Activated naive CD4-positive, alpha-beta T cell treated with anti-CD3 and anti-CD28 coated beads for 36 hours (primary cell): Measurements from ENCODE around the gene ZNF8. TPM values are rescaled to one million over a fixed set of nuclear protein-coding genes. Genes with fewer than 3 reads are reported as not detected.
"Not testable (repeated sequence)": the region's sequence is repeated elsewhere in the genome, so short reads cannot be mapped to it uniquely, and the experiment has no call there.

Experiments
- CTCF ChIA-PET: fragments of 350-600 bp; sonication (Branson Sonifier 250); formaldehyde crosslinking; loops from one replicate; lab custom pipeline; 2021; ENCODE audit warnings: antibody characterized with exemption; lab: Charles Lee
- DNase-seq: peaks from one replicate; pipeline ENCODE4 v3.0.0-alpha.2; 2020
- H3K27ac Mint-ChIP-seq: one replicate; pipeline ENCODE4 v1.8.0; 2021; ENCODE audit warnings: mild to moderate bottlenecking, mixed read lengths
- H3K27me3 Mint-ChIP-seq: one replicate; pipeline ENCODE4 v1.8.0; 2021; ENCODE audit warnings: low read depth, mixed read lengths
- H3K36me3 Mint-ChIP-seq: one replicate; pipeline ENCODE4 v1.8.0; 2021; ENCODE audit warnings: low read depth, mixed read lengths
- H3K4me1 Mint-ChIP-seq: one replicate; pipeline ENCODE4 v1.8.0; 2021; ENCODE audit warnings: low read depth, mixed read lengths
- H3K4me3 Mint-ChIP-seq: one replicate; pipeline ENCODE4 v1.8.0; 2021; ENCODE audit warnings: mild to moderate bottlenecking, moderate library complexity, mixed read lengths
- H3K9me3 Mint-ChIP-seq: one replicate; pipeline ENCODE4 v1.8.0; 2021; ENCODE audit warnings: mixed read lengths
- intact Hi-C: fragments of 100-400 bp; cut with micrococcal nuclease; formaldehyde crosslinking; loops from one replicate; pipeline ENCODE4 v1.15.1; 2023
- total RNA-seq, 2 experiments: library from RNA; stranded (reverse); gene quantifications; one replicate each; pipeline ENCODE4 v1.2.3, GENCODE V29; 2021

Gene ZNF8
- total RNA-seq = 1 to 10 TPM; 3.2 to 3.6 TPM

DNA sequence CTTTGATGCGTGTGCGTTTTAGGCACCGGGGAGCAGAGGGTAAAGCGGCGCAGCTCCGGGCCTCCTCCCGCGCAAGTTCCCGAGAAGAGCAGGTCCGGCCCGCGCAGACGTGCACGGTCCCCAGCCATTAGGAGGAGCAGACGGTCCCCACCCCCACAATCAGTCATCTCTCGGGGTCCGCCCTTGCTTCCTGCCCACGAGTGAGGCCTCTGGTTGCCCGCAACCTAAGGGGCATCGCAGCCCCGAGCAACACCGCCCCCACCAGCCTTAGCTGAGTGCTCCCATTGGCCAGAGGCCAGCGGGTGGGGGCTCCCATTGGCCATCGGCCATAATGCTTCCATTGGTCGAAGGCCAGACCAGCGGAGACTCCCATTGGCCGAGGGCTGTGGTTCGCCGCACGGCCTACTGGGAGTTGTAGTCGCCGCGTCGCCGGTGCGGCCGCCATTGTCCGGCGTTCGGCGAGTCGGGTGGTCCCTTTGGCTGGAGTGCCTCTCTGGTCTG lies at the start of gene ZNF8:
Gene ZNF8, plus strand, starts transcription at position 415 of the 501 bp plus-strand sequence. CDS start 127 bp downstream, outside the sequence.
- Mint-ChIP-seq H3K9me3 (peaks cover 21% of the 10 kb centered on the region), H3K4me1 (peaks cover 25% of the 10 kb centered on the region), H3K27ac (peak within 1 kb of the TSS; percentile 93), H3K36me3 (peaks cover 64% of the 10 kb centered on the region), H3K4me3 (peak within 1 kb of the TSS; percentile 88), H3K27me3 (no peaks in the 10 kb centered on the region)
- CTCF ChIA-PET = no interaction called here
- intact Hi-C loops = loop anchor here (1.0 to 5.0 kb wide), 13 partner anchors 27 to 866 kb away; partner anchors contain the start of genes ERVK3-1, MZF1, RPS5 and ZBTB45
- DNase-seq = peak; percentile 99

DNA sequence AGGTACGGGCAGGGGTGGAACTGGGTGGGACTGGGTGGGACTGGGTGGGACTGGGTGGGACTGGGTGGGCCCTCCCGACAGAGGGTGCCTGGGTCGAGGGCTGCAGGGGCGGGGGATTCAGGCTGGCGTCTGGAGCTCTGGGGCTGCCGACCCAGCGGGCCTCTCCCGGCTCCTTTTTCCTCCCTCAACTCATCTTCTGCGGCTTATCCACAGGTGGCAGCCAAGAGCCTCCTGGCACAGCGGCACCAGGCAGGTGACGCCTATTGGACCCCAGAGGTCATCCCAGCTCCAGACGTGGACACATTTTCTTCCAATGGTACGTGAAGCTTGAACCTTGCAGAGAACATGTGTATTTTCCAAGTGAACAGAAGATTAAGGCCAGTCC lies 49.5 kb upstream of the ZNF8 start:
- intact Hi-C loops = loop anchor here (1.0 to 10.0 kb wide), 4 partner anchors 50 to 213 kb away; partner anchors contain the start of genes ERVK3-1, RPS5, ZNF132 and ZNF8
- CTCF ChIA-PET = interaction anchor here (0.6 to 1.2 kb wide), 2 partner anchors 77 to 289 kb away, joined by 3 to 5 read pairs; no protein-coding TSS in a partner anchor
- Mint-ChIP-seq H3K4me3 (peak overlapping the region; percentile 94), H3K4me1 (peaks cover 29% of the 10 kb centered on the region), H3K27me3 (no peaks in the 10 kb centered on the region), H3K9me3 (peaks cover 42% of the 10 kb centered on the region), H3K36me3 (peaks cover 59% of the 10 kb centered on the region), H3K27ac (peak overlapping the region; percentile 92)
- peak; percentile 59 for DNase-seq

DNA sequence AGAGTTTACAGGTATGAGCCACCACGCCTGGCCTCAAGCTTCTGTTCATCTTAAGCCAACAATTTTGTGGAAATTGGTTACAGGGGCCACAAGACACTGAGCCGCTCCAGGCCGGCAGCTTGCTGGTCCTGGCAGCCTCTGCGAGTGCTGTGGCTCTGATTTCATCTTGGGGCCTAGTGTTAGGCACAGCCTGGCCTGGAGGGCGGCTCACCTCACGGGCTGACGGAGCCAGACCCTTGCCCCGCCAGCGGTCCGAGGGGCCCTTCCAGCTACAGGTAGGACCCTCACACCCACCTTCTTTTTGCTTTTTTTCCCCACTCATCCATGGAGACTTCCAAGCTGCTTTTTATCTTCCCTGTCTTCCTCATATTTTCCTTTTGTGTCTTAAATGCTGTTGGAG lies 41.4 kb upstream of the ZNF8 start:
- Mint-ChIP-seq H3K9me3 (peaks cover 62% of the 10 kb centered on the region), H3K4me3 (no peak overlapping the region), H3K4me1 (no peaks in the 10 kb centered on the region), H3K27me3 (no peaks in the 10 kb centered on the region), H3K27ac (no peak overlapping the region), H3K36me3 (peaks cover 94% of the 10 kb centered on the region)
- intact Hi-C loops = no loop called here
- DNase-seq = no peak
- CTCF ChIA-PET = interaction anchor here (1.5 kb wide), 1 partner anchor 9 kb away, joined by 5 read pairs; no protein-coding TSS in a partner anchor

DNA sequence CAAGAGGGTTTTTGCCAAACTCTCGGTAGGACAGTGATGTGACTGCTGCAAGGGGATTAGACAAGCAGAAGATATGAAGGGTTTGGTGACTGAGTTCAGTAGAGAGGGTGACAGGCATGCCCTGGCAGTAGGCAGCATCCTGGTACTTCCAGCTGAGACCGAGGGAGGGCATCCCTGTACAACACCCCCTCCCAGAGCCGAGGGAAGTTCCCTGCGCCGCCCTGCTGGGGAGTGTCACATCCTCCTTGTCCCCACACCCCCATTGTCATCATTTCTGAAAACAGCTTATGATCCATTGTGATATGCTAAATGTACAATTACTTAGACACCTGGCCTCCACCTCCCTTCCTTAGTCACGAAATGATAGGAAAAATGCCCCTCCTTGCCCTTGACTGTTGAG lies 35.4 kb upstream of the ZNF8 start:
- intact Hi-C loops = no loop called here
- Mint-ChIP-seq H3K27ac (no peak overlapping the region), H3K27me3 (no peaks in the 10 kb centered on the region), H3K36me3 (peaks cover 99% of the 10 kb centered on the region), H3K9me3 (peaks cover 61% of the 10 kb centered on the region), H3K4me1 (no peaks in the 10 kb centered on the region), H3K4me3 (no peak overlapping the region)
- CTCF ChIA-PET = no interaction called here
- DNase-seq = no peak

DNA sequence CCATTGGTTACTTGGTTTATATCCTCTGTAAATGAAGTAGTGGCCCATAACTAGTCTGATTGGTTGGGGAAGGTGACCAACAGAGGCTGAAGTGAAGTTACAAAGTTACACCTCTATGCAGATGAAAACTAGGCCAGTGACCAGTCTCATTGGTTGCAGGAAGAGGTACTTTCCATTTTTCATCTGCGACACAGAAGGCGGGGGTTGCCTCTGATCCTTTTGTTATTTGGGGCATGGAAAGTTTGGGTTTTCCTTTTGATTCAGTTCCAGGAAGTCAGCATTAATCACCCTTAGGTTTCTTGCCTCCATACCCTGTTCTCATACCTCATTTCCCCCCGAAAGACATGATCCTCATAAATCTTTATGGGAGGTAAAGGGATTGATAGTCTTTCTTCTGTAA lies 29.9 kb upstream of the ZNF8 start:
- no peaks in the 10 kb centered on the region for H3K27me3 Mint-ChIP-seq
- H3K36me3 Mint-ChIP-seq = peaks cover 98% of the 10 kb centered on the region
- peak overlapping the region; percentile 16 for H3K27ac Mint-ChIP-seq
- no peak overlapping the region for H3K4me3 Mint-ChIP-seq
- intact Hi-C loops = no loop called here
- H3K4me1 Mint-ChIP-seq = no peaks in the 10 kb centered on the region
- H3K9me3 Mint-ChIP-seq = peaks cover 68% of the 10 kb centered on the region
- CTCF ChIA-PET = interaction anchor here (1.1 kb wide), 1 partner anchor 21 kb away, joined by 3 read pairs; the partner anchor contains the start of gene ZNF544
- no peak for DNase-seq

DNA sequence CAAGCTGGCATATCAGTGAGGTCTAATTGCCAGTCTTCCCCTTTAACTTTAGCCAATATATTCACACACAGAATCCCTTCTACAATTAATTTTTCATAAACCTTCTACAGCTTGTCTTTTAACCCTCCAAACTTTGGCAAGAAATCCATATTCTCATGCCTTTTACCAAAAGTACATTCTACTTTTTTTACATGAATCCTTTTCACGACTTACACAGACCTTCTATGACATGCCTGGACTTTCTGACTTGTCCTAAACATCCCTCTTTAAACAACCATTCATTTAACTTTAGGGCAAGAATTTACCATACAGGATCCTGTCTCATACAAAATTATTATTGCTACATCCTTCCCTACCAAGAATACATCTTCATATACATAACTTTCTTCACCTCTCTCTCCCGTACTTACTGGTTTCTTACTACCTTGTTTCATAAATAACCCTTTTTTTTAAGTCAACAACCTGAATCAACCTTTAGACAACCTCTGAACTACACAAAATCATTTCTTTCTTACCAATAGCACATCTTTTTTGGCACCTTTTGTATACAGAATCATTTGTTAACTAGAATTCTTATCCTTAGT lies 26.6 kb upstream of the ZNF8 start:
- Mint-ChIP-seq H3K4me3 (no peak overlapping the region), H3K36me3 (peaks cover 98% of the 10 kb centered on the region), H3K27me3 (no peaks in the 10 kb centered on the region), H3K27ac (no peak overlapping the region), H3K9me3 (peaks cover 72% of the 10 kb centered on the region), H3K4me1 (no peaks in the 10 kb centered on the region)
- CTCF ChIA-PET = no interaction called here
- intact Hi-C loops = no loop called here
- DNase-seq = no peak

DNA sequence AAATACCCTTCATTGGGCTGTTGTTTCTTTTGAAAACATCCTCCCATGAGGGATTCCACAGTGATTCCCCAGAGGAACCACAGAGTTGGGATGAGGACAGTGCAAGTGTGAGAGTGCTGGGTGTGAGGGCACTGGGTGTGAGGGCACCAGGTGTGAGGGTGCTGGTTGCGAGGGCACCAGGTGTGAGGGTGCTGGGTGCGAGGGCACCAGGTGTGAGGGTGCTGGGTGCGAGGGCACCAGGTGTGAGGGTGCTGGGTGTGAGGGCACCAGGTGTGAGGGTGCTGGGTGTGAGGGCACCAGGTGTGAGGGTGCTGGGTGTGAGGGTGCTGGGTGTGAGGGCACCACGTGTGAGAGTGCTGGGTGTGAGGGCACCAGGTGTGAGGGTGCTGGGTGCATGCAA lies 20.5 kb upstream of the ZNF8 start:
- H3K4me1 Mint-ChIP-seq, H3K27ac Mint-ChIP-seq, H3K27me3 Mint-ChIP-seq, intact Hi-C loops, H3K4me3 Mint-ChIP-seq, CTCF ChIA-PET, DNase-seq: not testable (repeated sequence)
- peaks cover 83% of the 10 kb centered on the region for H3K9me3 Mint-ChIP-seq
- peaks cover 98% of the 10 kb centered on the region for H3K36me3 Mint-ChIP-seq

DNA sequence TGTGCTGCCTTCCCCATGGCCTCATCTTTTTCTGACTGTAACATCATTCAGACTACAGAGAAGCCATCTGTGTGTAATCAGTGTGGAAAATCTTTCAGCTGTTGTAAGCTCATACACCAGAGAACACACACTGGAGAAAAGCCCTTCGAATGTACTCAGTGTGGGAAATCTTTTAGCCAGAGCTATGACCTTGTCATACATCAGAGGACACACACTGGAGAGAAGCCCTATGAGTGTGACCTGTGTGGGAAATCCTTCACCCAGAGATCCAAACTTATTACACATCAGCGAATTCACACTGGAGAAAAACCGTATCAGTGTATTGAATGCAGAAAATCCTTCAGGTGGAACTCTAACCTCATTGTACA lies 17.2 kb upstream of the ZNF8 start:
- Mint-ChIP-seq H3K36me3 (peaks cover 96% of the 10 kb centered on the region), H3K4me1 (no peaks in the 10 kb centered on the region), H3K27me3 (no peaks in the 10 kb centered on the region), H3K9me3 (peaks cover 87% of the 10 kb centered on the region), H3K27ac (no peak overlapping the region), H3K4me3 (no peak overlapping the region)
- CTCF ChIA-PET = no interaction called here
- DNase-seq = no peak
- intact Hi-C loops = no loop called here

DNA sequence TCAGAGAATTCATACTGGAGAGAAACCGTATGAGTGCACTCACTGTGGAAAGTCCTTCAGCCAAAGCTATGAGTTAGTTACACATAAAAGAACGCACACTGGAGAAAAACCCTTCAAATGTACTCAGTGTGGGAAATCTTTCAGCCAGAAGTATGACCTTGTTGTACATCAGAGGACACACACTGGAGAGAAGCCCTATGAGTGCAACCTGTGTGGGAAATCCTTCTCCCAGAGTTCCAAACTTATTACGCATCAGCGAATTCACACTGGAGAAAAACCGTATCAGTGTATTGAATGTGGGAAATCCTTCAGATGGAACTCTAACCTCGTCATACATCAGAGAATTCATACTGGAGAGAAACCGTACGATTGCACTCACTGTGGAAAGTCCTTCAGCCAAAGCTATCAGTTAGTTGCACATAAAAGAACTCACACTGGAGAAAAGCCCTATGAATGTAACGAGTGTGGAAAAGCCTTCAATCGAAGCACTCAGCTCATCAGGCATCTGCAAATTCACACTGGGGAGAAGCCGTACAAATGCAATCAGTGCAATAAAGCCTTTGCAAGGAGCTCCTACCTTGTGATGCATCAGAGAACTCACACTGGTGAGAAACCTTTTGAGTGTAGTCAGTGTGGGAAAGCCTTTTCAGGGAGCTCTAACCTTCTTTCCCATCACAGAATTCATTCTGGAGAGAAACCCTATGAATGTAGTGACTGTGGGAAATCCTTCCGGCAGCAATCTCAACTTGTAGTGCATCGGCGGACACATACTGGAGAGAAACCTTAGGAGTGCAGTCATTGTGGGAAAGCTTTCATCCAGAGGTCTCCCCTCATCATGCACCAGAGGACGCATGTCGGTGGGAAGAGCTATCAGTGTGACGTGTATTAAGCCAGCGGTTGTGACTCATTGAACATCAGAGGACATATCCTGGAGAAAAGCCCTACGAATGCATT lies 16.5 kb upstream of the ZNF8 start:
- H3K4me3 Mint-ChIP-seq = no peak overlapping the region
- peaks cover 88% of the 10 kb centered on the region for H3K9me3 Mint-ChIP-seq
- no peaks in the 10 kb centered on the region for H3K27me3 Mint-ChIP-seq
- H3K36me3 Mint-ChIP-seq = peaks cover 95% of the 10 kb centered on the region
- no peak for DNase-seq
- H3K27ac Mint-ChIP-seq = no peak overlapping the region
- intact Hi-C loops = no loop called here
- H3K4me1 Mint-ChIP-seq = no peaks in the 10 kb centered on the region
- CTCF ChIA-PET = interaction anchor here (0.5 kb wide), 1 partner anchor 318 kb away, joined by 3 read pairs; no protein-coding TSS in a partner anchor

DNA sequence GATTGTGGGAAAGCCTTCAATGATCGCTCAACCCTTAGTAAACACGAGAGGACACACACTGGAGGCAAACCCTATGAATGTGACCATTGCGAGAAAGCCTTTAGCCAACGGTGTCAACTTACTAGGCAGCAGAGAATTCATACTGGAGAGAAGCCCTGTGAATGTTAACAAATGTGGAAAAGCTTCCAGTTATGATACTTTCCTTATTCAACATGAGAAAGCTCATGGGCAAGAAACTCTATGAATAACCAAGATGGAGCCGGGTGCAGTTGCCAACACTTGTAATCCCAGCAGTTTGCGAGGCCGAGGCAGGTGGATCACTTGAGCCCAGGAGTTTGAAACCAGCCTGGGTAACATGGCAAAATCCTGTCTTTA lies 15.8 kb upstream of the ZNF8 start:
- Mint-ChIP-seq H3K36me3 (peaks cover 95% of the 10 kb centered on the region), H3K9me3 (peaks cover 82% of the 10 kb centered on the region), H3K27ac (no peak overlapping the region), H3K27me3 (no peaks in the 10 kb centered on the region), H3K4me3 (no peak overlapping the region), H3K4me1 (no peaks in the 10 kb centered on the region)
- intact Hi-C loops = no loop called here
- CTCF ChIA-PET = no interaction called here
- no peak for DNase-seq

DNA sequence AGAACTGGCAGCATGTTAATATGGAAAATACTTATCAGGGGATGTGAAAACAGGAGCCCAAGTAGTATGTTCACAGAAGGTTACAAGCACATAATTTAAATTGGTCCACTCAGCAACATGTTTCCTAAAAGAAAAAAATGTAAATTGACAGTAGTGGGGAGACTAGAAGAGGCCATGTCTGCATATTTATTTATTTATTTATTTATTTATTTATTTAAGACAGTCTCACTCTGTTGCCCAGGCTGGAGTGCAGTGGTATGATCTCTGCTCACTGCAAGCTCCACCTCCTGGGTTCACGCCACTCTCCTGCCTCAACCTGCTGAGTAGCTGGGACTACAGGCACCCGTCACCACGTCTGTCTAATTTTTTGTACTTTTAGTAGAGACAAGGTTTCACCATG lies 13.7 kb upstream of the ZNF8 start:
- intact Hi-C loops = no loop called here
- no peak for DNase-seq
- peaks cover 87% of the 10 kb centered on the region for H3K36me3 Mint-ChIP-seq
- no peaks in the 10 kb centered on the region for H3K27me3 Mint-ChIP-seq
- CTCF ChIA-PET = no interaction called here
- no peak overlapping the region for H3K4me3 Mint-ChIP-seq
- H3K4me1 Mint-ChIP-seq = no peaks in the 10 kb centered on the region
- H3K9me3 Mint-ChIP-seq = peaks cover 74% of the 10 kb centered on the region
- H3K27ac Mint-ChIP-seq = no peak overlapping the region

DNA sequence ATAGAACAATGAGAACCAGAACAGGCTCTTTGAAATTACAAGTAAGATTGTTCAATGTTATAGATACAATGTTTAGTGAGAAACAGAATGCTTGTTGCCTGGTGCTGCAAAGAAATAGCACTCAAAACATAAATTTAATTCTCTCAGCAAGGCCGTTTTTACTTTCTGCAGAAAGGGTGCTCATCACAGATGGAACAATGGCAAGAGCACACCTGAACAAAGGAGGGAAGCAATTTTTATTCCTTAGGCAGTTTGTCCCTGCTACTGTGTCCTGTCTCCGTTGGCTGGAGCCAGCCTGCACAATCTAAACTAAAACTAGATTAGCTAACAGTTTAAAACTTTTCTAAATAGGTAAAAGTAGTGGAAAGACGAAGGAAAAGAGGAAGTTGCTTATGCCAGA lies 10.4 kb upstream of the ZNF8 start:
- Mint-ChIP-seq H3K4me3 (no peak overlapping the region), H3K27ac (no peak overlapping the region), H3K9me3 (peaks cover 58% of the 10 kb centered on the region), H3K36me3 (peaks cover 81% of the 10 kb centered on the region), H3K27me3 (no peaks in the 10 kb centered on the region), H3K4me1 (no peaks in the 10 kb centered on the region)
- intact Hi-C loops = no loop called here
- CTCF ChIA-PET = no interaction called here
- no peak for DNase-seq
